HG02970 (cell line): ENCODE results near the gene TMEM205.
"Not testable (repeated sequence)": the region's sequence is repeated elsewhere in the genome, so short reads cannot be mapped to it uniquely, and the experiment has no call there.

Experiments
- ATAC-seq: cut with Tn5 transposase; IDR thresholded peaks from one replicate; pipeline ENCODE4 v1.9.1; 2021; ENCODE audit warnings: mild to moderate bottlenecking, moderate library complexity, moderate number of reproducible peaks; ENCODE audit not compliant: unreplicated experiment, low FRiP score

TMEM205 gene

GRCh38 chr19:11340099-11340467, 6.0 kb downstream of the TMEM205 start:
- not testable (repeated sequence) for ATAC-seq

- no peak for ATAC-seq
These were observed 6.6 kb downstream of the TMEM205 start, which contains the start of gene RAB3D for GRCh38 chr19:11339254-11340098. RAB3D (minus strand) TSS chr19:11339657; CDS start chr19:11337399, 2,258 bp downstream.

GRCh38 chr19:11338569-11339253, 7.4 kb downstream of the TMEM205 start:
- ATAC-seq: no peak

GRCh38 chr19:11338121-11338520, 7.9 kb downstream of the TMEM205 start:
- ATAC-seq: no peak

- ATAC-seq: no peak
These were observed 9.0 kb downstream of the TMEM205 start for GRCh38 chr19:11337080-11337479.

- ATAC-seq: no peak
These were observed 10.5 kb downstream of the TMEM205 start for GRCh38 chr19:11335449-11336146.

- ATAC-seq: not testable (repeated sequence)
These were observed 12.2 kb downstream of the TMEM205 start for GRCh38 chr19:11333838-11334237.

GRCh38 chr19:11332822-11333221, 13.2 kb downstream of the TMEM205 start:
- ATAC-seq: no peak

- ATAC-seq: no peak
These were observed 14.6 kb downstream of the TMEM205 start for GRCh38 chr19:11331502-11331901.

- ATAC-seq: no peak
These were observed 15.9 kb downstream of the TMEM205 start for GRCh38 chr19:11330127-11330526.

GRCh38 chr19:11325544-11325943, 20.5 kb downstream of the TMEM205 start:
- ATAC-seq: no peak

- no peak for ATAC-seq
These were observed 21.2 kb downstream of the TMEM205 start for GRCh38 chr19:11324748-11325389.

- ATAC-seq: no peak
These were observed 21.9 kb downstream of the TMEM205 start for GRCh38 chr19:11324079-11324661.

GRCh38 chr19:11323601-11324078, 22.4 kb downstream of the TMEM205 start:
- no peak for ATAC-seq

- no peak for ATAC-seq
These were observed 23.6 kb downstream of the TMEM205 start for GRCh38 chr19:11322269-11323024.

GRCh38 chr19:11321191-11322126, 24.6 kb downstream of the TMEM205 start:
- no peak for ATAC-seq

- not testable (repeated sequence) for ATAC-seq
These were observed 25.6 kb downstream of the TMEM205 start for GRCh38 chr19:11320278-11320995.

GRCh38 chr19:11306337-11306736, 39.7 kb downstream of the TMEM205 start:
- ATAC-seq: no peak
